ENCODE data around the gene NAPSA.

- TF ChIP-seq CTCF (IDR thresholded peaks at IDR 0.05; ENCODE audit: extremely low read depth in 1 of 2, insufficient read depth in 1 of 2, low read depth in 1 of 2, low read length in 2 of 2) (no peak), POLR2AphosphoS5 (IDR thresholded peaks at IDR 0.05; ENCODE audit: insufficient read depth, low read depth, low read length) (no peak), POLR2A (IDR thresholded peaks at IDR 0.05; ENCODE audit: low read depth, low read length) (no peak), MAX (IDR thresholded peaks at IDR 0.05; ENCODE audit: insufficient read depth, insufficient read length) (no peak), MYC (IDR thresholded peaks at IDR 0.05; ENCODE audit: low read depth, low read length) (no peak), EZH2 (IDR thresholded peaks at IDR 0.05; ENCODE audit: borderline replicate concordance, low read depth, low read length, severe bottlenecking) (no peak)
Measured at GRCh38 chr19:50378169-50378862, 12.9 kb upstream of the NAPSA start.

Measured in endothelial cell of umbilical vein (primary cell).